Trophoblast cell (in vitro differentiated cells and primary cell): Measurements from ENCODE around the gene SCNN1G.
"Not testable (repeated sequence)": the region's sequence is repeated elsewhere in the genome, so short reads cannot be mapped to it uniquely, and the experiment has no call there.

Source experiments
- DNase-seq, 2 donors: peaks; one replicate each; pipeline ENCODE4 v3.0.0-alpha.2; 2016
- H2AFZ ChIP-seq: 2 replicates; pipeline ENCODE4 v1.6.1; 2013; ENCODE audit warnings: low read length, moderate library complexity, mild to moderate bottlenecking; ENCODE audit not compliant: insufficient read depth, poor library complexity
- H2AK5ac ChIP-seq: 2 replicates; pipeline ENCODE4 v1.6.1; 2013; ENCODE audit warnings: mild to moderate bottlenecking, low read length
- H2BK120ac ChIP-seq: 2 replicates; pipeline ENCODE4 v1.6.1; 2013; ENCODE audit warnings: low read length, mild to moderate bottlenecking, moderate library complexity; ENCODE audit not compliant: insufficient read depth, poor library complexity
- H2BK12ac ChIP-seq: 2 replicates; pipeline ENCODE4 v1.6.1; 2013; ENCODE audit warnings: mild to moderate bottlenecking, low read length, moderate library complexity
- H2BK5ac ChIP-seq: 2 replicates; pipeline ENCODE4 v1.6.1; 2013; ENCODE audit warnings: low read length, low read depth, moderate library complexity, mild to moderate bottlenecking; ENCODE audit not compliant: poor library complexity
- H3K14ac ChIP-seq: 2 replicates; pipeline ENCODE4 v1.6.1; 2013; ENCODE audit warnings: mild to moderate bottlenecking, low read length
- H3K18ac ChIP-seq: 2 replicates; pipeline ENCODE4 v1.6.1; 2013; ENCODE audit warnings: mild to moderate bottlenecking, low read length
- H3K23ac ChIP-seq: 2 replicates; pipeline ENCODE4 v1.6.1; 2013; ENCODE audit warnings: low read length
- H3K27ac ChIP-seq: 2 replicates; pipeline ENCODE4 v1.5.1; 2013; ENCODE audit warnings: low read depth, mild to moderate bottlenecking, inconsistent platforms, low read length, moderate library complexity
- H3K27me3 ChIP-seq: 2 replicates; pipeline ENCODE4 v1.6.1; 2013; ENCODE audit warnings: inconsistent platforms, mild to moderate bottlenecking, low read length, moderate library complexity; ENCODE audit not compliant: insufficient read depth
- H3K36me3 ChIP-seq, 2 experiments: 1 replicate in 1 of 2; 2 replicates in 1 of 2; pipeline ENCODE4 v1.6.1; 2013; ENCODE audit warnings: low read length in 2 of 2, mild to moderate bottlenecking in 2 of 2, moderate library complexity in 1 of 2; ENCODE audit not compliant: insufficient read depth in 2 of 2, control insufficient read depth in 1 of 2
- H3K4ac ChIP-seq: 2 replicates; pipeline ENCODE4 v1.6.1; 2013; ENCODE audit warnings: low read depth, mild to moderate bottlenecking, low read length, moderate library complexity
- H3K4me1 ChIP-seq, 2 experiments: 1 replicate in 1 of 2; 2 replicates in 1 of 2; pipeline ENCODE4 v1.6.1; 2013; ENCODE audit warnings: low read length in 2 of 2, mild to moderate bottlenecking in 2 of 2, moderate library complexity in 1 of 2; ENCODE audit not compliant: insufficient read depth in 2 of 2, control insufficient read depth in 1 of 2
- H3K4me2 ChIP-seq: 2 replicates; pipeline ENCODE4 v1.6.1; 2013; ENCODE audit warnings: inconsistent platforms, mild to moderate bottlenecking, low read length, moderate library complexity
- H3K4me3 ChIP-seq: 2 replicates; pipeline ENCODE4 v1.5.1; 2013; ENCODE audit warnings: mild to moderate bottlenecking, low read depth, low read length, inconsistent platforms
- H3K79me1 ChIP-seq: one replicate; pipeline ENCODE4 v1.6.1; 2013; ENCODE audit warnings: low read length
- H3K79me2 ChIP-seq: 2 replicates; pipeline ENCODE4 v1.6.1; 2013; ENCODE audit warnings: low read length, mild to moderate bottlenecking; ENCODE audit not compliant: control insufficient read depth, insufficient read depth, poor library complexity
- H3K9ac ChIP-seq: 2 replicates; pipeline ENCODE4 v1.6.1; 2013; ENCODE audit warnings: mild to moderate bottlenecking, low read length
- H3K9me3 ChIP-seq: 2 replicates; pipeline ENCODE4 v1.6.1; 2013; ENCODE audit warnings: low read depth, mild to moderate bottlenecking, control low read depth, inconsistent platforms, low read length; ENCODE audit not compliant: insufficient read depth
- H4K12ac ChIP-seq: 2 replicates; pipeline ENCODE4 v1.6.1; 2013; ENCODE audit warnings: low read depth, mild to moderate bottlenecking, low read length, moderate library complexity
- H4K8ac ChIP-seq: 2 replicates; pipeline ENCODE4 v1.6.1; 2013; ENCODE audit warnings: low read depth, mild to moderate bottlenecking, low read length, moderate library complexity
- H4K91ac ChIP-seq: one replicate; pipeline ENCODE4 v1.6.1; 2013; ENCODE audit warnings: low read depth, mild to moderate bottlenecking, low read length, moderate library complexity
- WGBS: extraction: QIAGEN DNeasy Blood & Tissue Kit; methylation state at CpG from one replicate; pipeline ENCODE4 v1.1.7; 2013; ENCODE audit warnings: missing lambda C conversion rate; ENCODE audit not compliant: insufficient read length, insufficient coverage; ENCODE audit errors: extremely low coverage; 5-methylcytosine and 5-hydroxymethylcytosine counted together

Gene SCNN1G

GRCh38 chr16:23253650-23254049, 71.1 kb downstream of the SCNN1G start:
- not testable (repeated sequence) for DNase-seq, H3K23ac ChIP-seq, H3K4me3 ChIP-seq, H3K4me2 ChIP-seq, H3K79me1 ChIP-seq, H3K14ac ChIP-seq, H3K4ac ChIP-seq, H3K27me3 ChIP-seq, H4K8ac ChIP-seq, H3K18ac ChIP-seq, H3K9me3 ChIP-seq, H2BK120ac ChIP-seq, H3K9ac ChIP-seq, H4K91ac ChIP-seq, H3K27ac ChIP-seq, H3K79me2 ChIP-seq, H2BK5ac ChIP-seq, H2BK12ac ChIP-seq, H2AK5ac ChIP-seq, H4K12ac ChIP-seq, H3K36me3 ChIP-seq, H2AFZ ChIP-seq, H3K4me1 ChIP-seq
- no CpG with 5 or more reads among the region's 1 CpG for WGBS

GRCh38 chr16:23254338-23254737, 71.8 kb downstream of the SCNN1G start:
- no peak overlapping the region for H2BK12ac ChIP-seq
- H3K9ac ChIP-seq, result no peak overlapping the region
- no peak overlapping the region for H4K8ac ChIP-seq
- H3K27ac ChIP-seq, result no peak overlapping the region
- no peaks in the 10 kb centered on the region for H3K27me3 ChIP-seq
- H4K12ac ChIP-seq, result no peak overlapping the region
- H2BK120ac ChIP-seq, result no peak overlapping the region
- no peak overlapping the region for H3K4ac ChIP-seq
- no peak overlapping the region for H3K23ac ChIP-seq
- H3K14ac ChIP-seq, result no peak overlapping the region
- no peaks in the 10 kb centered on the region for H3K79me1 ChIP-seq
- no peak overlapping the region for H3K18ac ChIP-seq
- no peak overlapping the region for H2AFZ ChIP-seq
- no peaks in the 10 kb centered on the region for H3K9me3 ChIP-seq
- H3K4me2 ChIP-seq, result no peak overlapping the region
- H4K91ac ChIP-seq, result no peak overlapping the region
- H2BK5ac ChIP-seq, result no peak overlapping the region
- DNase-seq, result peak; percentile 37 to 43
- no peak overlapping the region for H3K4me3 ChIP-seq
- peaks cover 4 to 9% of the 10 kb centered on the region in 2 experiments for H3K4me1 ChIP-seq
- no peaks in the 10 kb centered on the region for H3K79me2 ChIP-seq
- no CpG with 5 or more reads among the region's 4 CpGs for WGBS
- no peak overlapping the region for H2AK5ac ChIP-seq
- H3K36me3 ChIP-seq, result no peaks in the 10 kb centered on the region

- no CpG with 5 or more reads among the region's 4 CpGs for WGBS
- H2AK5ac ChIP-seq, result no peak overlapping the region
- no peak overlapping the region for H3K23ac ChIP-seq
- no peak overlapping the region for H2BK5ac ChIP-seq
- no peaks in the 10 kb centered on the region for H3K9me3 ChIP-seq
- H3K9ac ChIP-seq, result no peak overlapping the region
- no peak for DNase-seq
- H3K79me2 ChIP-seq, result no peaks in the 10 kb centered on the region
- H3K27ac ChIP-seq, result no peak overlapping the region
- H2BK12ac ChIP-seq, result no peak overlapping the region
- no peak overlapping the region for H3K4ac ChIP-seq
- no peak overlapping the region for H3K14ac ChIP-seq
- no peaks in the 10 kb centered on the region for H3K79me1 ChIP-seq
- H3K4me2 ChIP-seq, result no peak overlapping the region
- H3K18ac ChIP-seq, result no peak overlapping the region
- H4K12ac ChIP-seq, result no peak overlapping the region
- peaks cover 4 to 9% of the 10 kb centered on the region in 2 experiments for H3K4me1 ChIP-seq
- no peak overlapping the region for H2AFZ ChIP-seq
- H4K91ac ChIP-seq, result no peak overlapping the region
- H3K36me3 ChIP-seq, result no peaks in the 10 kb centered on the region
- no peaks in the 10 kb centered on the region for H3K27me3 ChIP-seq
- H3K4me3 ChIP-seq, result no peak overlapping the region
- no peak overlapping the region for H4K8ac ChIP-seq
- no peak overlapping the region for H2BK120ac ChIP-seq
Measured at GRCh38 chr16:23255000-23255399, 72.5 kb downstream of the SCNN1G start.

GRCh38 chr16:23256440-23256839, 73.9 kb downstream of the SCNN1G start:
- Histone ChIP-seq H3K27me3 (no peaks in the 10 kb centered on the region), H2BK120ac (no peak overlapping the region), H4K8ac (no peak overlapping the region), H2AK5ac (no peak overlapping the region), H3K4me1 (peaks cover 4 to 9% of the 10 kb centered on the region in 2 experiments), H3K4ac (no peak overlapping the region), H3K23ac (no peak overlapping the region), H3K4me3 (no peak overlapping the region), H2BK5ac (no peak overlapping the region), H4K12ac (no peak overlapping the region), H4K91ac (no peak overlapping the region), H3K4me2 (no peak overlapping the region), H3K79me2 (no peaks in the 10 kb centered on the region), H3K18ac (no peak overlapping the region), H3K27ac (no peak overlapping the region), H3K14ac (no peak overlapping the region), H2AFZ (no peak overlapping the region), H3K9me3 (no peaks in the 10 kb centered on the region), H3K9ac (no peak overlapping the region), H3K79me1 (no peaks in the 10 kb centered on the region), H3K36me3 (no peaks in the 10 kb centered on the region), H2BK12ac (no peak overlapping the region)
- no peak for DNase-seq
- WGBS, result no CpG with 5 or more reads among the region's 3 CpGs
